HL-60 (cell line): ENCODE data around the gene CHCHD6.

ENCODE experiments used
- DNase-seq, 2 experiments: peaks; one replicate each; pipeline ENCODE4 v3.0.0-alpha.2; 2010 to 2020; ENCODE audit warnings: low read depth in 1 of 2, low spot score in 1 of 2
- H3K27ac ChIP-seq: fragments of 250-450 bp; sonication (Bioruptor Pico); replicated peaks from 2 replicates; pipeline ENCODE4 v1.5.1; 2020; ENCODE audit warnings: mild to moderate bottlenecking, moderate library complexity
- H3K27me3 ChIP-seq: fragments of 250-450 bp; sonication (Bioruptor Pico); 2 replicates; pipeline ENCODE4 v1.5.1; 2021; ENCODE audit warnings: mild to moderate bottlenecking, moderate library complexity; ENCODE audit not compliant: insufficient read depth, poor library complexity, severe bottlenecking
- H3K4me3 ChIP-seq: replicated peaks from 2 replicates; pipeline ENCODE4 v1.5.1; 2011; ENCODE audit warnings: mild to moderate bottlenecking, control low read depth, low read length; ENCODE audit not compliant: insufficient read depth
- GABPA ChIP-seq: IDR thresholded peaks from 2 replicates; pipeline ENCODE4 v1.6.1; 2012; ENCODE audit warnings: low read depth
- POLR2AphosphoS5 ChIP-seq: IDR thresholded peaks from 2 replicates; pipeline ENCODE4 v1.6.1; 2012; ENCODE audit warnings: low read depth
- SPI1 ChIP-seq: IDR thresholded peaks from 2 replicates; pipeline ENCODE4 v1.6.1; 2012; ENCODE audit warnings: low read depth, mild to moderate bottlenecking, borderline replicate concordance
- TF ChIP-seq, protein P1 (sequence below): IDR thresholded peaks from one replicate; pipeline ENCODE4 v1.5.1; 2011; ENCODE audit warnings: low read length, control low read depth, inconsistent platforms; ENCODE audit not compliant: insufficient read depth
- TF ChIP-seq, protein P2 (sequence below): IDR thresholded peaks from 2 replicates; pipeline ENCODE4 v1.6.1; 2012; ENCODE audit warnings: low read depth; ENCODE audit not compliant: insufficient replicate concordance

CHCHD6 gene

DNA sequence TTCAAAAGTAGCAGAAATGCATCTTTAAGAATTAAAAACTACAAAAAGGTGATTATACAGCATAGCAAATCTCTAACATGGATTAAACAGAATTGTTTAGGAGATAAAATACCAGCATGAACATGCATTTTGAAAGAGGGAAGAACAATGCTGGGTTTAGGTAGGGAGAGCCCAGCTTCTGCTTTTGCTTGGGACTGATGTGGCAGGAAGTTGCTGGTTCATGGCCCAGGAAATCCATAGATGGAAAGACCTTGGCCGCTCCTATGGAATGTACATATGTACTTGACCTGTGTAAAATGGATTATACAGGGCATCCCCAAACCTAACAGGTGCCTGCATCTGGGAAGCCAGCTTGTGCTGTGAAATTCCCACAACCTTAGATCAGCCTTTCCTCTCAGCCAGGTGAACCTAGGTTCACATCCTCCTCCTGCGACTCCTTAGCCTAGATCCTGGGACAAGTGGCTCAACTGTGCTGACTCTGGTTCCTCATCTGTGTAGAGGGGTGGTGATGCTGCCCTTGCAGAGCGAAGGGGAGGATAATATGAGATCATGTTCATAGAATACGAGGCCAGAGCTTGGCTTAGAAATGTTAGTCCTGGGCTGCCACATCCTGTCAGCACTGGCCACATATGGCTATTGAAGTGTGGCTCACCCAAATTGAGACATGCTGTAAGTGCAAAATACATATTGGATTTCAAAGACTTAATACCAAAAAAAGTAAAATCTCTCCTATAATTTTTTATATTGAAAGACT lies 231.9 kb downstream of the CHCHD6 start:
- Histone ChIP-seq H3K4me3 (no peak overlapping the region), H3K27ac (no peak overlapping the region), H3K27me3 (no peaks in the 10 kb centered on the region)
- DNase-seq, result peak in 1 of 2 experiments; percentile 14
- TF ChIP-seq SPI1, result peak; percentile 29; the same call in 1 of the 2 replicates
- TF ChIP-seq, protein P1, sequence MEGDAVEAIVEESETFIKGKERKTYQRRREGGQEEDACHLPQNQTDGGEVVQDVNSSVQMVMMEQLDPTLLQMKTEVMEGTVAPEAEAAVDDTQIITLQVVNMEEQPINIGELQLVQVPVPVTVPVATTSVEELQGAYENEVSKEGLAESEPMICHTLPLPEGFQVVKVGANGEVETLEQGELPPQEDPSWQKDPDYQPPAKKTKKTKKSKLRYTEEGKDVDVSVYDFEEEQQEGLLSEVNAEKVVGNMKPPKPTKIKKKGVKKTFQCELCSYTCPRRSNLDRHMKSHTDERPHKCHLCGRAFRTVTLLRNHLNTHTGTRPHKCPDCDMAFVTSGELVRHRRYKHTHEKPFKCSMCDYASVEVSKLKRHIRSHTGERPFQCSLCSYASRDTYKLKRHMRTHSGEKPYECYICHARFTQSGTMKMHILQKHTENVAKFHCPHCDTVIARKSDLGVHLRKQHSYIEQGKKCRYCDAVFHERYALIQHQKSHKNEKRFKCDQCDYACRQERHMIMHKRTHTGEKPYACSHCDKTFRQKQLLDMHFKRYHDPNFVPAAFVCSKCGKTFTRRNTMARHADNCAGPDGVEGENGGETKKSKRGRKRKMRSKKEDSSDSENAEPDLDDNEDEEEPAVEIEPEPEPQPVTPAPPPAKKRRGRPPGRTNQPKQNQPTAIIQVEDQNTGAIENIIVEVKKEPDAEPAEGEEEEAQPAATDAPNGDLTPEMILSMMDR, result no peak

DNA sequence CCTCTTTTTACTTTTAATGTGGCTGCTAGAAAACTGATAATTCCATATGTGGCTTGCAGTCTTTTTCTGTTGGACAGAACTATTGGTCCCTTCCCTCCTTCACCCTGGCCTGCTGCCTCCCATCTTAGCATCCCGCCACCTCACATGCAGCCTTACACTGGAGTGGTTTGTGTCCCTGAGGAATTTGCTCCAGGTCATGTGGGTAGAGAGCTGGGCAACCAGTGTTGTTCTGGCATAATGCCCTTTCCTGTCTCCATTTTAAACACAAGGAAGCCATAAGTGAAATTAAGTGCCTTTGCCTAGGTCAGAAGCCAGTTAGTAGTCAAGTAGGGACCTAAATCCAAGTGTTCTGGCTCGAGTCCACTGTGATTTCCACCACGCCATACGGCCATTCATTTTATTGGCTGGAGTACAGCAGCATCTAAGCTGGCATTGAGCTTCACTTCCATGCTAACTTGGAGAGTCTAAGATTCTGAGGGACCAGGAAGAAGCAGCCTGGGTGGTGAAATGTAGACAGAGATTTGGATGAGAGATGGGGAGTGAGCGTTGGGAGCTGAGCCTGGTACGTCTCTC lies 232.9 kb downstream of the CHCHD6 start:
- Histone ChIP-seq H3K27ac (no peak overlapping the region), H3K27me3 (no peaks in the 10 kb centered on the region), H3K4me3 (no peak overlapping the region)
- no peak for TF ChIP-seq GABPA
- no peak for TF ChIP-seq POLR2AphosphoS5
- TF ChIP-seq, protein P1, result no peak
- TF ChIP-seq SPI1, result no peak
- TF ChIP-seq, protein P2, sequence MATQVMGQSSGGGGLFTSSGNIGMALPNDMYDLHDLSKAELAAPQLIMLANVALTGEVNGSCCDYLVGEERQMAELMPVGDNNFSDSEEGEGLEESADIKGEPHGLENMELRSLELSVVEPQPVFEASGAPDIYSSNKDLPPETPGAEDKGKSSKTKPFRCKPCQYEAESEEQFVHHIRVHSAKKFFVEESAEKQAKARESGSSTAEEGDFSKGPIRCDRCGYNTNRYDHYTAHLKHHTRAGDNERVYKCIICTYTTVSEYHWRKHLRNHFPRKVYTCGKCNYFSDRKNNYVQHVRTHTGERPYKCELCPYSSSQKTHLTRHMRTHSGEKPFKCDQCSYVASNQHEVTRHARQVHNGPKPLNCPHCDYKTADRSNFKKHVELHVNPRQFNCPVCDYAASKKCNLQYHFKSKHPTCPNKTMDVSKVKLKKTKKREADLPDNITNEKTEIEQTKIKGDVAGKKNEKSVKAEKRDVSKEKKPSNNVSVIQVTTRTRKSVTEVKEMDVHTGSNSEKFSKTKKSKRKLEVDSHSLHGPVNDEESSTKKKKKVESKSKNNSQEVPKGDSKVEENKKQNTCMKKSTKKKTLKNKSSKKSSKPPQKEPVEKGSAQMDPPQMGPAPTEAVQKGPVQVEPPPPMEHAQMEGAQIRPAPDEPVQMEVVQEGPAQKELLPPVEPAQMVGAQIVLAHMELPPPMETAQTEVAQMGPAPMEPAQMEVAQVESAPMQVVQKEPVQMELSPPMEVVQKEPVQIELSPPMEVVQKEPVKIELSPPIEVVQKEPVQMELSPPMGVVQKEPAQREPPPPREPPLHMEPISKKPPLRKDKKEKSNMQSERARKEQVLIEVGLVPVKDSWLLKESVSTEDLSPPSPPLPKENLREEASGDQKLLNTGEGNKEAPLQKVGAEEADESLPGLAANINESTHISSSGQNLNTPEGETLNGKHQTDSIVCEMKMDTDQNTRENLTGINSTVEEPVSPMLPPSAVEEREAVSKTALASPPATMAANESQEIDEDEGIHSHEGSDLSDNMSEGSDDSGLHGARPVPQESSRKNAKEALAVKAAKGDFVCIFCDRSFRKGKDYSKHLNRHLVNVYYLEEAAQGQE, result no peak
- DNase-seq, result no peak

DNA sequence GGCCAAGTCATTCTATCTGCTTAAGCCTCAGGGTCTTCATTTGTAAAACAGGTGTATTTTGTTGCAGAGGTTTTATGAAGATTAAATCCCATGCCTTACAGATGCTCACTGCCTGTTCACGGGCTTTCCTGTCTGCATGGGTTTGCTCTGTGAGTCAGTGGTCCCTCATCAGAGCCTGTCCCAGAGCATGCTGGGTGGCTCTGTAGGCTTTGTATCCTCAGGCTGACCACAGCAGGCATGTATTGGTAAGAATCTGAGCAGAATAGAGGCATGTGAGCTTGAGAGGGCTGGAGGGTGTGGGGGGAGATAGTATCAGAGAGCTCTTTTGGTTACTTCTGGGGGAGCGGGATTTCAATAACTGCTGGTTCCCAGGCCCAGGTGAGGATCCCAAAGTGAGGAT lies 233.5 kb downstream of the CHCHD6 start:
- no peak overlapping the region for H3K4me3 ChIP-seq
- TF ChIP-seq POLR2AphosphoS5 (no peak), GABPA (no peak)
- no peak overlapping the region for H3K27ac ChIP-seq
- no peaks in the 10 kb centered on the region for H3K27me3 ChIP-seq
- DNase-seq, result no peak

DNA sequence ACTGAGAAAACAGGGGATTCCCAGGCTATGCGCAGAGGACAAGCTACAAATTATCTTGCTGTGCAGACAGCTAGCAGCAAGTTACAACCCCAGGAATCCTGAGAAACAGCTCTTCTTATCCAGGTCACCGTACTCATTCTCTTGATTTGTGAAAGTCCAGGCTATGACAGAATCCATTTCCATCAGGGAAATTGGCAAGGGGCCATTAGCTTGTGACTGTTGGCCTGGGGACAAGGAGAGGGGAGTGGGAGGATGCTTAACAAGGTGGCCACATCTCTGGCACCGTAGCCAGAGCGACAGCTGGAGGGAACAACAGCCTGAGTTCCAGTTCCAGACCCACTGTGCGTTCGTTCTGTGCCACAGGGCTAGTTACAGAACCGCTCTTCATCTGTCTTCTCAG lies 233.9 kb downstream of the CHCHD6 start:
- Histone ChIP-seq H3K27me3 (no peaks in the 10 kb centered on the region), H3K4me3 (no peak overlapping the region), H3K27ac (no peak overlapping the region)
- DNase-seq, result no peak
- TF ChIP-seq SPI1, result no peak

DNA sequence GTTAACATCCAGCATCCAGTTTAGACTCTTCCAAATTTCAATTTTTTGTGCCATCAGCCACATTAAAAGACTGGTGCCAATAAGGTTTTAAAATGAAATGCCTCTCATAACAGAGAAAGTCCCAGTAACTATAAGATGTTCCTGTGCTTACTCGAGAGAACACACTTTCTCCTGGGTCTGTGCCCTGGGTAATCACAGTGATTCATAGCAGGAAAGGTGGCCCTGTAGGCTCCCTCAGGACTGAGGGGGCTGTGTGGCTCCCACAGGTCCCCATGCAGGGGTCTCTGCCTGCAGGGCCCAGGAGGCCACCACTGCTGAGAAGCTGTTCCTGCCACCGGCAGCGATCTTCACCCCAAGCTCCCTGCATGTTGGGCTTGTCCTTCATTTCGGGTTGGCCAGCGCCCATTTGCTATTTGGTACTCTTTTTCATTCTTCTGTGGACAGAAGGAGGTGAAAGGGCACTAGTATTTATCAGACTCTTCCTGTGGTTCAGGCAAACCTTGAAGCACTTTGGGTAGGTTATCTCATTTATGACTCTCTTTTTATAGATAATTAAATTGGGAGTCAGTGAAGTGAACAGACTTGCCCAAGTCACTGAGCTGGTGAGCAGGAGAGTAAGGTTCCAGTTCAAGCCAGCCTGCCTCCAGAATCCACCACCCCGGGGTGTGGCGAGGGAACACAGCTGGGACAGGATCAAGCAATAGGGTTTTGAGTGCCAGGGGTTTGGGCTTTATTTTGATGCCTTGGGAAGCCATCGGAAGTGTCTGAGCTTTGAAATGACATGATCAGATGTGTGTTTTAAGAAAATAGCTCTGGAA lies 234.7 kb downstream of the CHCHD6 start:
- TF ChIP-seq SPI1, result no peak
- TF ChIP-seq POLR2AphosphoS5, result no peak
- no peak for TF ChIP-seq GABPA
- TF ChIP-seq, protein P1, result no peak
- TF ChIP-seq, protein P2, result no peak
- H3K27me3 ChIP-seq, result no peaks in the 10 kb centered on the region
- DNase-seq, result no peak
- H3K27ac ChIP-seq, result no peak overlapping the region
- H3K4me3 ChIP-seq, result no peak overlapping the region
